Inferior parietal cortex (tissue), 1 donor: Measurements from ENCODE around the gene SGCD.
"Not testable (repeated sequence)": the region's sequence is repeated elsewhere in the genome, so short reads cannot be mapped to it uniquely, and the experiment has no call there.

ENCODE experiments used
- DNase-seq: peaks from one replicate; pipeline ENCODE4 v3.0.0-alpha.2; 2016; ENCODE audit errors: extremely low spot score

SGCD gene

DNA sequence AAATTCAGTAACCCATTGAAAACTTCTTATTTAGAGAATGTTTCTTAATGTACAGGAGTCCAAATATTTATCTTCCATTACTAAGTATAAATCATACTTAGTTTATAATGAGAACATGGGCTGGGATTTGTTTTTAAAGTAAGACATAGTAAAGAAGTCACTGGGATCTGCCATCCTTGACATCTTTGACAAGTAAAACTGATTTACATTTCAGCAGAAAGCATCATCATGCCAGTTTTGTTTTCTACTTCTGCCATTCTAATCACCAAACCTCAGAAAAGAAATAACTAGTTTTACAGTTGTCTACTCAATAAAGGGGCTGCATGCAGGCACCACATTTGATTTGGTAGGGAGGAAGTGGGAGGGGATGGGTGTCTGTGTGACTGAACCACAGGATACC is 301.5 kb downstream of the SGCD start:
- DNase-seq, result no peak

DNA sequence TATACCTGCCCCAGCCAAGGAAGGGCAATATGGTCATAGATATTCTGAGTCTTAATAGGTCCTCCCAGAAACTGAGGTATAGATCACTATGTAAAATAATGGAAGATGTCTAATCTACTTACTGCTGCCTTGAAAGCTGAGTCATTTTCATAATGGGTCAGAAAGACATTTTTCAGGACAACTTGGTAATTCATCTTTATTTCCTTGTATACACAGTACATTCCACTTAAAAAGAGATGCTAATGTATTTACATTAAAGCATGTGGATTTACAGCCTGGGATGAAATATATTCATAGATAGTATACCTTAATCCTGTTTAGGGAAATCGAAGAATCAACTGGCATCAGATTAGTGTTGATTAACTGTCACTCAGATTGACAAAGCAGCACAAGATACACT is 304.0 kb downstream of the SGCD start:
- no peak for DNase-seq

DNA sequence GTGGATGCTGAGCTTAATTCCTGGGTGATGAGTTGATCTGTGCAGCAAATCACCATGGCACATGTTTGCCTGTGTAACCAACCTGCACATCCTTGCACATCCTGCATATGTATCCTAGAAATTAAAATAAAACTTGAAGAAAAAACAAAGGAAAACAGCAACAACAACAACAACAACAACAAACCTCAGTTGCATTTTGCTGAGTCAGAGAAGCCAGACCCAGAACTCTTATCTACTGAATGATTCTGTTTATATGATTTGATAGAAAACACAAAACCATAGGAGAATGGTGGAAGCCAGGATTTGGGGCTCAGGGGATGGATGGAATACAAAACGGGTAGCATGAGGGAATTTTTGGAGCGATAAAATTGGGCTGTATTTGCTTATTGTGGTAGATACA is 307.3 kb downstream of the SGCD start:
- DNase-seq, result no peak

DNA sequence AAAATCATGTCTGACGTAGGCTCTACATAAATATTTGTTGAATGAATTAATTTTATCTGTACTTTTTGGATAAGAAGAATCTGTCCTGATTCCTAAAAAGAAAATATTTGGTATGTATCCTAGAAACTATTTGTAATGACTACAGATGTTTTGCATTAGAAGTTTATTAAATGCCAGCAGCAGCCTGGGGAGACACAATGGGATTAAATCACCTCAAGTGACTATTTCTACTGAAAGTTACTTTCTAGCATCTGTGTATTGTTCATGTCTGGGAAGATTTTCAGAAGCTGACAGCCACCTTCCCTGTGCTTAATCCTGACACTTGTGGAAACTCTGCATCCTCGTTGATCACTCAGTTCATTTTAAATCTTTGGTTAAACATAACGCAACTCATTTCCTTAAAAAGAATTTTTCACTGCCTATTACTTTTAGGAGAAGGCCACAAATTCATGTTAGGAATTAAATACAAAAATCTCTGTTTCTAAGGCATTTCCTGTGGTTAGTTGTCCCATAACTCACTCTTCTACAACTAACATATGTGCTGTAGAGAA is 313.8 kb downstream of the SGCD start:
- DNase-seq, result no peak

DNA sequence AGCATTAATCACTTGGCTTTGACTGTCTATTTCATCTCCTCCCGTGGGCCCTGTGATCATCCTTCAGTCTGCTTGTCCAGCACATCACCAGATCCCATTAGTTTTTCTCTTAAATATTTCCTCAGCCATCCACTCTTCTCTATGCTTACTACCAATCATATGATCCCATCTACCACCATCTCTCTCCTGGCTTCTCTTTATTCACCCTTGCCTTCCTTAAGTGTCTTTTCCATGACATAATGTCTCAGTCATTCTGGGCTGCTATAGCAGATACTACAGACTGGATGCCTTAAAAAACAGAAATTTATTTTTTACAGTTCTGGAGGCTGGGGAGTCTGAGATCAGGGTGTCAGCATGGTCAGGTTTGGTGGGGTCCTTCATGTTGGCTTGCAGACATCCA is 314.7 kb downstream of the SGCD start:
- no peak for DNase-seq

DNA sequence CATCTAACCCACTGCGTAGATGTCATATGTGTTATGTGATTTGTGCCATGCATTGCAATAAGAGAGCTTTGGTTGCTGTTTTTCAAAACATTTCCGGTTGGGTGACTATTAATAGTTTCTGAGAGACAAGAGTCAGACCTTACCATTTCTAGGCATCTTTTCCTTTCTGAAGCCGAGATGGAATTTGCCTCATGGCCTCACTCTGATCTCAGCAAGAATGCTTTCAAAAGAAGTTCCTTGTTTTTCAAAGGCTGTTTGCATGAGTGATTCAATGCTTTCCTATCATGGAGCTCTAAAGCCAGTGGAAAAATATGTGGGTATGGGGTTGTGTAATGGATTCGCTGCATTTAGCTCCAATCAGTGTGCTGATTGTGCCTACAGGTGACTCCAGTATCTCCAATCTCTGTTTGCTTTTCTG is 320.1 kb downstream of the SGCD start:
- no peak for DNase-seq

DNA sequence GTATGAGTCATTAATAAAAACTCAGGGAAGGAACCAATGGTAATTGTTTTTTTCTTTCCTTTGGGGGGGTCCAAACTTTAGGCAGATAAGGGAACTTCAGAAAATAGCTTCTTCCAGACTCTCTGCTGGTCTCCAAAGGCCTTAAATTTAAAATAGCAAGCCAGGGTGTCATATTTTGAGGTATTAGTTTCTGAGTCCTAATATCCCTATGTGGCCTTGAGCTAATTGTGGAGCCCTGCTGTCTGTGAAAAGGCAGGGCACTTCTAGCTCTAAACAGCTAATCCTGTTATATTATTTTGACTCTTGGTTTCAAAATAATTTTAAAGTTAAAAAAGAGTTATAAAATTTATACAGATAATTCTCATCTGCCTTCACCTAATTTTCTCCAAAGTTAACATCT is 327.5 kb downstream of the SGCD start:
- DNase-seq, result no peak

DNA sequence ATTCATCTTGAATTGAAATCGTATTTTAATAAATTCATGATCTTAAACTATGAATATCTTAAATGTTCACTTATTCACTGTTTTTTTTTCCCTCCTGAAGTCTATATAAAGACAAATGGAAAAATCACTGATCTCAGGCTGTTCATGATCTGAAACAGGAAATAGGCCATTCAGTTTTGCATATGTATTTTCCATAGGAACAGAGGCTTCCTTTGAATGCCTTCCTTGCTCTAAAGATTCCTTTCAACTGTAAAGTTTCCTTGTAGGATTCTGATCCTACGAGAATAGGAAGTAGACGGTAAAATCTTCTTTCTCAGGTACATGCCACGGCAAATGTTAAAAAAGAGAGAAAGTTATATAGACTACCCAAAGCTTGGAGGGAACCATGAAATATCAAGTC is 328.8 kb downstream of the SGCD start:
- no peak for DNase-seq

DNA sequence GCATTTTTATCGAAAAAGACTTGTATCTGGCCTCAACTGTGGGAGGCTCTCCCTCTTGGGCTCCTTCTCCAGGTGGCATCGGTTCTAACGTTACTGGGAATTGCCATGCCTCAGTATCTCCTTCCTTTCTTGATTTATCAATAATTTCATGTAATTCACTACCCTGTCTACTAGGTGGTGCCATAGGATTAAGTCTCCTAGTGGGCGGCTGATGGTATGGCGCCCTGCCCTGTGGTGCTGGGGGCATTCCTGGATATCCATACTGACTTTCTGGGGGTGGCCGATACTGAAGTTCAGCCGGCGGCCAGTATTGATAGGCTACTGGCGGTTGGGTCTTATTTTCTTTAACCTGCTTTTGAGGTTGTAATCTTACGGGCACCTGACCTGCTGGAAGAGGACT is 337.9 kb downstream of the SGCD start:
- DNase-seq, result not testable (repeated sequence)

DNA sequence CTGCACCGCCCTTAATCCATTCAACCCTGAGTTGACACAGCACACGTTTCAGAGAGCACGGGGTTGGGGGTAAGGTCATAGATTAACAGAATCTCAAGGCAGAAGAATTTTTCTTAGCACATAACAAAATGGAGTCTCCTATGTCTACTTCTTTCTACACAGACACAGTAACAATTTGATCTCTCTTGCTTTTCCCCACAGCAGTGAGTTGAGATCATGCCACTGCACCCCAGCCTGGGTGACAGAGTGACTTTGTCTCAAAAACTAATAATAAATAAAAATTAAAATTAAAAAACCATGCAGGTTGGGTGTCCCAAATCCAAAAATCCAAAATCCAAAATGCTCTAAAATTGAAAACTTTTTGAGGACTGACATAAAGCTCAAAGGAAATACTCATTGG is 339.7 kb downstream of the SGCD start:
- not testable (repeated sequence) for DNase-seq

DNA sequence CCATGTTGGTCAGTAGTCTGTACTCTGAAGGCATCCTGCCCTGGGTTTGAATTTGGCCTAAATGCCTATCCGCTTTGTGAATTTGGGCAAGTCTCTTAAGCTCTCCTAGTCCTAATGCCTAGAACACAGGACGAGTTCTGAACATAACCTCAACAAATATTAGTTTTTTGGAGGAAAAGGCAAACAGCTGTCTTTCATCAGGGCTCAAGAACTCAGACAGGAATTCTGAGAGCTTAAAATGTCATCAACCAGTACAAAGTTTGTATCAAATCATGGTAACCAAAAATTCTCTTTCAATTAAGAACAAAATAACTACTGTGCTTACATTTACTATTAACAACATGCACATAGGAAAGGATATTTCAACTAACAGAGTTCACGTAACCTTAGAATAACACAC is 340.7 kb downstream of the SGCD start:
- DNase-seq, result no peak

DNA sequence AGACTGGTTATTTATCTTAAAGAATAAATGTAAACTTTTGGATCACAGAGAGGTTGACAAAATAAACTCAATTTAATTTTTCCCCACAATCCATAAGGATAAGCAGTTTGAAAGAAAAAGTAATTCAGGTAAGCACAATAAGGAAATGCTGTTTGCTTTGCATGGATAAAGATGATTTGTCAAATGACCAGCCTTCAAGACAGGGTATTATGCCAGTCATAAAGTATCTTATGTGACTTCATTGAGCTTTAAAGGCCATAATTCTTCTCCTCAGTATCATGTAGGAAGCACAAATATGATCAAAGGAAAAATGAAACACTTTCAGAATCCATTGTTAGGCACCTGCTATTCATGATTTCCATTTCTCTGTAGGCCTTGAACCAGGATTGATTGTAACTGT is 342.5 kb downstream of the SGCD start:
- no peak for DNase-seq

DNA sequence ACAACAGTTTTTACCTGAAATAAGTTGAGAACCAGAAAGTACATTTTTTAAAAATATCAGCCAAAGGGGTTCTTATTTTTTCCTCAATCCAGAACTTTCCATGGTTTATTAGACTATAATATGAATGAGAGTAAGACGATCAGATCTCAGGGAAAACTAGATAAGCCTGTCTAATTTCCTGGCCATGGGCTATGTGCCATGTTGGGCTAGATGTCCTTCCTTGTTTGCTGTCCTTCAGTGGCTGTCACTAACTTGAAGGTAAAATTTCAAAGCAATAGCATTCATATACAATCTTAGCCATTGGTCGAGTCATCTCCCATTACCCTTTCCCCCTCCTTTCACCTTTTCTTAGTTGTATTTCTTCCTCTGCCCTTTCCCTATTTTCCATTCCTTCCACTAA is 343.7 kb downstream of the SGCD start:
- no peak for DNase-seq

DNA sequence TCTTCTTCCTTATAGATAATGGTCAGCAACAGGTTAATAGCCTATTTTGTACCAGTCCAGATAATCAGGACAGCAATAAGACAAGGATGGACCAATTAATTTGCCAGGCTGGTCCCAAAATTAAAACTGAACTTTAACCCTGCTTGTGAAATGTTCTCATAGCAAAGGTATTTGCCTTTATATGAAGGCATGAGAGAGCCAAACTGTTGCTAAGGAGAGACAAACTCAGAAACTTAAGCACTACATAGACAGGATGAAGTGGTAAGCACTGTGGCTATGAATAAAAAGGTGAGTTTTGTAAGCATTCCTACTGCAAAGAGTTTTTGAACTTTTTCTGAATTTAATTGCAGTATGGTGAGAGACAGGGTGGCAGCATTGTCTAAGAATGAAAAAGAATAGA is 348.4 kb downstream of the SGCD start:
- no peak for DNase-seq

DNA sequence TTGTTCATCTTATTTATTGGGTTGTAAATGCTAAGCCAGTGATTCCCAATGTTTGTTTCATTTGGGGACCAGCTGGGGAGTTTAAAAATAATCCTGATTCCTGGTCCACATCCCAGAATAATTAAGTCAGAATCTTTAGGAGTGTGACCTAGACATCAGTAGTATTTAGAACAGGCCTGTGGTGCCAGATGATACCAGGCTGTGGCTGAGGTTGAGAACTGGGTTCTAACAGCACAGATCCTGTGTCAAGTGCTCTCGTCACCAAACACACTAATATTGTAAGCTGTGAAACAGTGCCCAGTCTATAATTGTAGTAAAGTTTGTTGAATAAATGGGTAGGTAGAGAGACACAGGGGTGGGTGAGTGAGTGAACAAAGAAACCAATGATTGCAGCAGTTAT is 351.0 kb downstream of the SGCD start:
- no peak for DNase-seq

DNA sequence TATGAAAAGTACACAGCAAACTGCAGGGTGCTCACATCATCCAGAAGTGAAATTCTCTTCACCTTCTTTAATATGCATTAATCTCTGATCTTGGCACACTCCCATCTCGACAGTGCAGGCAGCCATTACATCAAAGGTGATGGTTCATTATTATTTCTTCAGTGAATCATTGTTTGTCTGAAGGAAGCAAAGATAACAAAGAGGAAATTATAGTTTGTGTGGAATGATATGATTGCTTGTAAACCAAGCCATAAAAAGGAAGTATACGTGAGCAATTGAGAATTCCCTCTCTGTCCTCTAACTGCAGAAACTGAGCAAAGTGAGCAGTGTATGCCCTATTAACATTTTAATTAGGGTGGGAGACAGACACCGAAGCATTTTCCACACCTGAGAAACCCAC is 351.5 kb downstream of the SGCD start:
- no peak for DNase-seq

DNA sequence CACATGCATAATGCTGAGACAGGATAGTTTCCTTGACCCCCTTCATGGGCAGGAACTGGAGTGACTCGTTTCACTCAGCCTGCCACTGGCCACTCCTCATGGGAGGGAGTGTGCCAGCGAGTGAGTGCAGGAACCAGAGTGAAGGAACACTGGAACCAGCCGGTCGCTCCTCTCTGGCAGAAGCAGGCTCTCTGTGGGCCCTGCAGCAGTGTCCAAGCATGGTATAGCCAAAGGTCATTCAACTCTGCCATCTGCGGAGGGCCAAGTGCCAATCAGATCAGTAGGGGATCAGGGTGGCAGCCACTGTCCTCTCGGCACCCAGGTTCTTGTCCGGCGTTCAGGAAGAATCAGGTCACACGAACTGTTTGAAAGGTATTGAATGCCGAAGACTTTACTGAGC is 353.9 kb downstream of the SGCD start:
- DNase-seq, result no peak

DNA sequence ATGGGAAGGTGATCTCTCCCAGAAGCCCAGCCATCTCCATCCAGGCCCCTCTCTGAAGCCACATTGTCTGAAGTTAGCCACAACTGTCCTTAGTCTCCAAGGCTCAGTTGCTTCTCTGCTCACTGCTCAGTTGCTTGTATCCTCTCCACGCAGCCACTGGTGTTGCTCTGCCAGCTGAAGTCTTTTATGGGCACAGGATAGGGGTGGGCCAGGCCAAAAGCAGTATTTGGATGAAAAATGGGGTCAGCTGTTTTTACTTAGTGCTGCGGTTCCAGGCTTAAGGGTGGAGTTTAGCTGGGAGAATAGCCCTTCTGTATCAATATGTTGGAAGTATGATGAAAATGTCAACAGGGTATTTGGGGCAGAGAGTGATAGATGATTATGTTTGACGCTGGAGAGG is 354.3 kb downstream of the SGCD start:
- DNase-seq, result no peak

DNA sequence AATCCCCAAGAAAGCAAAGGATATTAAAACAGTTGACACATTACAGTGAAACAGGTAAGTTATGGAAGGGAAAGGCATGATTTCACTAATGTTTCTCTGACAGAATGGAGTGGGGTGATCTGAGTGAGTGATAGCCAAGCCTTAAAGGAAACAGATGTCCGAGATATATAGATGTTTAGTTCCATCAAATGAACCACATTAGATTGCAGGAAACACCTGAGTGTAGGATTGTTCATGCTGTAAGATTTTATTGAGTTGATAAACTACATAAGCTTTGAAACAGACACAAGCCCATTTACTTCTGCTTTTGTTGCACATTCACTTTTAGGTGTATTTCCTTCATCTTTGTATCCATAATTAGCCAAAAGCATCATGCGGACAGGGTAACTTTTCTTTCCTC is 356.0 kb downstream of the SGCD start:
- no peak for DNase-seq

DNA sequence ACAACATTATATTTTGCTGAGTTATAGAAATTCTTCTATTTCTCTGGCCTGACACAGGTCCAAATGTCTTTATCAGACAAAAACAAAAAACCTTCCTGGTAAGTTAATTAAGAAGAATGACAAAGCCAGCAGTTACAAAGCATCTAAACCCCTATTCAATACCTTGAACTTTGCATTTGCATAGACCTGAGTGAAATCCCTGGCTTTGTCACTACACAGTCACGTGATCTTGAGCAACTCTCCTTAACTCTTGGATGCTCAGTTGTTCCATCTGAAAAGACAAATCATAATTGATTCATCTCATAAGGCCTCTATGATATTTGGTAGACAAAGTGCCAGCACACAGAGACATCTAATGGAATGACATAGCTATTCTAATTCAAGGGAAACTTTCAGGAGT is 356.5 kb downstream of the SGCD start:
- DNase-seq, result no peak

DNA sequence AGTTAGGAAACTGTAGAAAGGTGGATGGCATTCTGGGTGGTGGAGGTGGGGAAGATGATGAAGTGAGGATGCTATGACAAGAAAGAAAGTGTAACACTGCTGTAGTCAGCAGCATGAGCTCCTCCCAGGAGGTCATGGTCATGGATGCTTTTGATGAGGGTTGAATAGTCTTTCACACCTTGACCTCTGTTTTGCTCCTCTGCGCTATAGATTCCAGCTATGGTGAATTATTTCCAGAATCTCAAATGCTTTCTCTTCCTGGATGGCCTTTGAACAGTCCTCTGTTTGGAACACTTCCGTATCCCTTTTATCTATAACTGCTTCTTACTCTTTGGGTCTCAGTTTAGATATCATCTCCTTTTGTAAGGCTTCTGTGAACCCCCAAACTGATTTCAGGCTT is 357.3 kb downstream of the SGCD start:
- DNase-seq, result no peak

DNA sequence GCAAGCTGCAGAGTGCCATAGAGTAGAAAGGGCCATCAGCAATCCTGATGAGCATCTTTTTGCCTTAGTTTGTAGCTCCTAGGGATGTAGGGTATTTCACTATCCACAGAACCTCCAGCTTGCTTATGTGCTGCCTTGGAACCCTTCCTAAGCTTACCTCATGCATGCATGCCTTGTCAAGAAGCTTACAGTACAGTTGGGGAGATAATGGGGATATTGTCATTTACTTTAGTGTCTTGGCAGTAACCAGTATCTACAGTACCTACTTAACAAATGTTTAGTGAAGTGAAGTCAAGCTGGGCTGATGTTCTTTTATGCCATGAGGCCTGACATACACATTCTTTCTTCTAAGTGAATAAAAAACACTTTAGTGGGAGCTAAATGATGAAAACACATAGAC is 358.5 kb downstream of the SGCD start:
- DNase-seq, result no peak

DNA sequence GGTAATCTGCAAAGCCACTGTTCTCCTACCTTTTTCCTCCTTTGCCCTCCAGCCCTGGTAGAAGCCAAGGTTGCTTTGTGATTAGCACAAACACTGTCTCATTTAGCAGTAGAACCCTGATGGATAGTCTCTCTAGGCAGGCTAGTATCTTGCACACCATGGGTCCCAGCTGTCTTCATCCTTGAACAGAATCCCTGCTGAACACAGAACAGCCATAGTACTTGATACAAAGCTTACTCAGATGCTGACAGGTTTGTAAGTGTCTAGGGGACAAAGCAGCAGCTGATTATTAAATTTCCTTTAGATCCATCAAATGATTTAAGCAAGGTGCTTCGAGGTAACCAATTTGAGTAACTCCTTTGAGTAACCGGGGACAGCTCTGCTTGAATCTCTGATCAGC is 359.4 kb downstream of the SGCD start:
- no peak for DNase-seq

DNA sequence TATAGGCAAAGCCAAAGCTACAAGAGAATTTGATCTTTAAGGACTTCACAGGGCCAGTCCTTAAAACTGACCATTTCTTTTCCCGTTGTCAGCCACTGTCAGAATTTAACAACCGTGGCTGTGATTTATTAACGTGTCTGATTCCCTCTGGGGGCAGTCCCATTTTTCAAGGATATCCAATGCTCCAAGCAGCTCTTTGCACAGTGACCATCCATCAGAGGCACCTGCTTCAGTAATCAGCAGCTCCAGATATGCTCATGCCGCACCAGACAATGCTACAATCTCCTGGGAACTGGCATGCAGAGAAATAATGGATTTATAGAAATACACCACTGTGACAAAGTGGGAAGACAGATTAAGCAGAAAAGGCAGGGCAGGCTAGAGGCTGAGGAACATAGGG is 359.8 kb downstream of the SGCD start:
- DNase-seq, result no peak

DNA sequence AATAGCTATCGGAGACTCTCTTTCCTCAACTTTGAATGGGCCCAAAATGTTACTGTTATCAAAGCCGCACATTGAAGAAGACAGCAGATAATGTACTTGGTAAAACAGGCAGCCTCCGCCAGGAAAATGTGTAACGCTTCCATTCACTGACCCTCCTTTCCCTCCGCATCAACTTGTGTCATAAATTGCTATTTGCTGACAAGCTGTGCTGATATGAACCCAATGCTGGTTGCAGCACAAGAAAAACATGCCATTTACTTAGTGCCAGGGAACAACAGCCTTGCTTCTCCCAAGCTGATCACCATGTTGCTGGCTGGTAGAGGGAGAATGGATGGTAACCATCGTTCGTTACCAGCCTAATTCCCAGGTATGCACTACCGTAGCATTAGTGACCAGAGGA is 360.6 kb downstream of the SGCD start:
- DNase-seq, result no peak
